Astrocyte of the cerebellum (primary cell): Measurements from ENCODE around the gene GPC5.

Source experiments
- DNase-seq: peaks from one replicate; pipeline ENCODE4 v3.0.0-alpha.2; 2011; ENCODE audit warnings: low read depth
- H3K4me3 ChIP-seq: 2 replicates; pipeline ENCODE4 v1.5.1; 2011; ENCODE audit warnings: mild to moderate bottlenecking, low read depth, low read length, moderate library complexity
- CTCF ChIP-seq: IDR thresholded peaks from 2 replicates; pipeline ENCODE4 v1.5.1; 2012; ENCODE audit warnings: low read length, low read depth, moderate library complexity, mild to moderate bottlenecking; ENCODE audit errors: missing control alignments
- in situ Hi-C: cut with HindIII; loops from 2 replicates; pipeline ENCODE4 v1.10.0; 2017; ENCODE audit warnings: low sequenced_read_pairs

Gene GPC5

GRCh38 chr13:91764527-91764926 lies 366.1 kb downstream of the GPC5 start:
- in situ Hi-C loops, result no loop called here
- no peak overlapping the region for H3K4me3 ChIP-seq
- no peak for TF ChIP-seq CTCF
- no peak for DNase-seq

DNA sequence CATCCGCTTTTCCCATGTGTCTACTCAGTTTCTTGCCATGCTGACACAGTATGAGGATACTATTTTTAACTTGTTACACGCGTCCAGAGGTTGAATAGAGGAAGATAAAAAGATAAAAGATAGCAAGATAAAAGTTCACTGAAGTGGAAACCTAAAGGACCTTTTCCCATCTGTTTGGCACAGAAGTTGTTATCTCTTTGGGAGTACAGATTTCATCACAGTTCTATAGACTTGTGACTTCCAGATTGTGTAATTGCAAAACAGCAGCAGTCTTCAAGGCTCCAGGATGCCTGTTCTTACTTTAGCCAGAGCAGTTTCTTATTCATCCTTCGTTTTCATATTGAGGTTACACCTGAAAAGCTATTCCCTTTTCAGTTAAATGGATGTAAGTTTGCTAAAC lies 369.2 kb downstream of the GPC5 start:
- in situ Hi-C loops, result no loop called here
- no peak overlapping the region for H3K4me3 ChIP-seq
- no peak for TF ChIP-seq CTCF
- no peak for DNase-seq

- H3K4me3 ChIP-seq, result no peak overlapping the region
- no peak for TF ChIP-seq CTCF
- no peak for DNase-seq
- in situ Hi-C loops, result no loop called here
These were observed 370.3 kb downstream of the GPC5 start for GRCh38 chr13:91768746-91769145.

- in situ Hi-C loops, result no loop called here
- TF ChIP-seq CTCF, result no peak
- H3K4me3 ChIP-seq, result no peak overlapping the region
- no peak for DNase-seq
These were observed 372.8 kb downstream of the GPC5 start for GRCh38 chr13:91771229-91771628.

DNA sequence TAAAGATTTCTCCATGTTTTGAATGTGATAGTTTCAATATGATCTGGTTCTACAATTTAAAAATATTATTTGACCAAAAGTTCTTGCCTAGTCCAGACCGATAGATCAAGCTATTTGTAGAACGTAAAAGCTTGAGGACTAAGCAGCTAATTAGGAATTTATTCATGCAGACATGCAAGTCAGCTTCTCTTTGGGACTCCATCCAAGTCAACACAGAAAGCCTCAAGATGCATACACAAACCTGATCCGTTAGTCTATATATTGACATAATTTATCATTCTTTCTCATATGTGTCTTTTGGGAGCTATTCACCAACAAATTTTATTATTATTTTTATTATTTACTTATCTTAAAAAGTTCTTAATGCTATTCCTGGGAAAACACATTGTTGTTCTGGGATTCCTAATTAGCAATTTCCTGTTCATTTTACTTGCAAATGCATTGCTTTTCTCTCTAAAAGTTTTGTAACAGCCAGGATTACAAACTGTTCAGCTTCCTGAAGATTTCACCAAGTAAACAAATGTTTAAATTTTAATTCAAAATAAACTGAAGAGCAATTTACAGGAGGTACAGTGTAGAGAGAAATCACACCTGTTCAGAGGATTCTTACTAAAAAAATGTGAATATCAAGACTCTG lies 375.3 kb downstream of the GPC5 start:
- DNase-seq, result no peak
- in situ Hi-C loops, result no loop called here
- no peak overlapping the region for H3K4me3 ChIP-seq
- no peak for TF ChIP-seq CTCF

DNA sequence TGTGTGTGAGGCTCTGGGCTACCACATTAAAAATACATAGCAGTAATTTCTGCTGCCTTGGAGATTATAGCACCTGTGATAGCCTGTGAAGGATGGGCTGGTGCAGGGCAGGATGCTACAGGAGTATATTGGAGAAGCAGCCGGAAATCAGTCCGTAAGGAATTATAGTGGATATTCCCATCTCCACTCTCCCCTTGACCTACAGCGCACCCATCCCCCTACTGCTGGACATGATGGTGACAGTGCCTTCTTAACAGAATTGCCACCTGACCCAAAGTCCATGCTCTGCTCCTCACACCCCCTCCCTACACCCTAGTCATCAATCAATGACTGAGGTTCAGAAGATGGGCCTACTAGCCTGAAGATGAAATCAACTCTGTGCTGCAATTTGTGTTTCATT lies 376.0 kb downstream of the GPC5 start:
- TF ChIP-seq CTCF, result no peak
- DNase-seq, result no peak
- no peak overlapping the region for H3K4me3 ChIP-seq
- in situ Hi-C loops, result no loop called here
